BJ (cell line): ENCODE measurements around the gene RSPRY1. TPM values are rescaled to one million over a fixed set of nuclear protein-coding genes. Genes with fewer than 3 reads are reported as not detected.

Experiments
- CTCF ChIA-PET: fragments of 350-600 bp; formaldehyde crosslinking; extraction: SDS; loops from one replicate; lab custom pipeline; 2021; ENCODE audit warnings: antibody characterized with exemption, inconsistent platforms; lab: Yijun Ruan, JAX
- POLR2A ChIA-PET: fragments of 300-600 bp; sonication (Branson Sonifier 250); formaldehyde crosslinking; extraction: SDS; loops from one replicate; lab custom pipeline; 2021; ENCODE audit warnings: antibody characterized with exemption; lab: Charles Lee
- DNase-seq: peaks from one replicate; pipeline ENCODE4 v3.0.0-alpha.2; 2011; ENCODE audit warnings: low read depth
- H3K27me3 ChIP-seq: 2 replicates; pipeline ENCODE4 v1.6.0; 2011; ENCODE audit warnings: low read length; ENCODE audit not compliant: control insufficient read depth, insufficient read depth
- H3K36me3 ChIP-seq: 2 replicates; pipeline ENCODE4 v1.5.1; 2011; ENCODE audit warnings: low read length; ENCODE audit not compliant: control insufficient read depth, insufficient read depth
- H3K4me3 ChIP-seq: 2 replicates; pipeline ENCODE4 v1.5.1; 2011; ENCODE audit warnings: low read depth, mild to moderate bottlenecking, control low read depth, low read length
- CTCF ChIP-seq: IDR thresholded peaks from 2 replicates; pipeline ENCODE4 v1.5.1; 2011; ENCODE audit warnings: low read depth, mild to moderate bottlenecking, control low read depth, inconsistent platforms, low read length, moderate library complexity; ENCODE audit not compliant: insufficient read depth
- polyA plus RNA-seq: library from polyadenylated mRNA; depleted of rRNA; stranded (reverse); fragments of >200 nt; gene quantifications from 2 replicates; pipeline ENCODE4 v1.2.3, GENCODE V29; 2011

Gene RSPRY1
- polyA plus RNA-seq, 1 experiment = 29.7 TPM

- TF ChIP-seq CTCF = no peak
- H3K27me3 ChIP-seq = no peaks in the 10 kb centered on the region
- ChIA-PET POLR2A (no interaction called here), CTCF (no interaction called here)
- H3K4me3 ChIP-seq = no peak overlapping the region
- DNase-seq = no peak
- H3K36me3 ChIP-seq = peaks cover 6% of the 10 kb centered on the region
These were observed 10.2 kb upstream of the RSPRY1 start for GRCh38 chr16:57175896-57176295.

GRCh38 chr16:57178196-57178595 lies 7.9 kb upstream of the RSPRY1 start:
- DNase-seq = no peak
- CTCF ChIA-PET = interaction anchor here (1.2 to 1.6 kb wide), 2 partner anchors 8 to 86 kb away, joined by 3 to 4 read pairs; partner anchors contain the start of gene CPNE2
- Histone ChIP-seq H3K4me3 (no peak overlapping the region), H3K27me3 (no peaks in the 10 kb centered on the region), H3K36me3 (no peaks in the 10 kb centered on the region)
- no peak for TF ChIP-seq CTCF
- POLR2A ChIA-PET = no interaction called here

- TF ChIP-seq CTCF = no peak
- no peak for DNase-seq
- CTCF ChIA-PET = interaction anchor here (1.6 kb wide), 1 partner anchor 9 kb away, joined by 4 read pairs; no protein-coding TSS in a partner anchor
These were observed 7.3 kb upstream of the RSPRY1 start for GRCh38 chr16:57178793-57179212.

GRCh38 chr16:57179215-57179828 lies 6.8 kb upstream of the RSPRY1 start:
- ChIA-PET POLR2A (no interaction called here), CTCF (interaction anchor here (0.8 to 1.6 kb wide), 2 partner anchors 9 to 96 kb away, joined by 3 to 4 read pairs; no protein-coding TSS in a partner anchor)
- no peaks in the 10 kb centered on the region for H3K36me3 ChIP-seq
- H3K27me3 ChIP-seq = no peaks in the 10 kb centered on the region
- H3K4me3 ChIP-seq = no peak overlapping the region
- DNase-seq = no peak
- TF ChIP-seq CTCF = no peak

More at GRCh38 chr16:57178793-57179212, 7.3 kb upstream of the RSPRY1 start:
- Histone ChIP-seq H3K27me3 (no peaks in the 10 kb centered on the region), H3K36me3 (no peaks in the 10 kb centered on the region), H3K4me3 (no peak overlapping the region)
- POLR2A ChIA-PET = no interaction called here

GRCh38 chr16:57184113-57184512 lies 2.0 kb upstream of the RSPRY1 start:
- POLR2A ChIA-PET = interaction anchor here (0.5 kb wide), 1 partner anchor 13 kb away, joined by 5 read pairs; no protein-coding TSS in a partner anchor
- no peak for DNase-seq
- Histone ChIP-seq H3K36me3 (no peaks in the 10 kb centered on the region), H3K4me3 (no peak overlapping the region), H3K27me3 (no peaks in the 10 kb centered on the region)
- CTCF ChIA-PET = interaction anchor here (2.2 kb wide), 1 partner anchor 94 kb away, joined by 6 read pairs; no protein-coding TSS in a partner anchor
- no peak for TF ChIP-seq CTCF
